Mammary epithelial cell (primary cell): Measurements from ENCODE around the gene SPTLC2.

Source experiments
- CTCF ChIP-seq, 2 donors: IDR thresholded peaks in 1 of 2; conservative IDR thresholded peaks in 1 of 2; 2 replicates each; pipeline ENCODE4 v1.5.1; 2011 to 2012; ENCODE audit warnings: inconsistent platforms in 2 of 2, low read length in 2 of 2, mild to moderate bottlenecking in 2 of 2, control low read depth in 1 of 2, low read depth in 1 of 2; ENCODE audit not compliant: insufficient read depth in 1 of 2; ENCODE audit errors: extremely low read depth in 1 of 2
- EZH2 ChIP-seq: IDR thresholded peaks from 2 replicates; pipeline ENCODE4 v1.6.1; 2012; ENCODE audit warnings: low read length, inconsistent platforms, borderline replicate concordance

- no peak for TF ChIP-seq CTCF (conservative IDR thresholded peaks at IDR 0.05 in 1 of 2, IDR thresholded peaks at IDR 0.05 in 1 of 2; ENCODE audit: extremely low read depth in 1 of 2, insufficient read depth in 1 of 2, low read depth in 1 of 2, low read length in 2 of 2)
- TF ChIP-seq EZH2: no peak
Measured at GRCh38 chr14:77642407-77642806, 26.0 kb upstream of the SPTLC2 start.
